HG02642 (cell line): Measurements from ENCODE around the gene CD300LD.
"Not testable (repeated sequence)": the region's sequence is repeated elsewhere in the genome, so short reads cannot be mapped to it uniquely, and the experiment has no call there.

Experiments used
- ATAC-seq: cut with Tn5 transposase; IDR thresholded peaks from one replicate; pipeline ENCODE4 v1.9.1; 2021; ENCODE audit warnings: mild to moderate bottlenecking; ENCODE audit not compliant: unreplicated experiment, poor library complexity

The CD300LD gene

GRCh38 chr17:74592087-74592990, at the start of gene CD300LD:
Gene CD300LD (minus strand): TSS chr17:74592283. CDS start chr17:74592202, 81 bp downstream.
- no peak for ATAC-seq

GRCh38 chr17:74641224-74641957, 49.3 kb upstream of the CD300LD start:
- ATAC-seq = no peak

GRCh38 chr17:74639704-74640151, 47.6 kb upstream of the CD300LD start:
- no peak for ATAC-seq

GRCh38 chr17:74637926-74638325, 45.8 kb upstream of the CD300LD start:
- ATAC-seq = no peak

- no peak for ATAC-seq
Measured at GRCh38 chr17:74637265-74637664, 45.2 kb upstream of the CD300LD start.

- ATAC-seq = not testable (repeated sequence)
Measured at GRCh38 chr17:74636541-74637085, 44.5 kb upstream of the CD300LD start.

- no peak for ATAC-seq
Measured at GRCh38 chr17:74635418-74635817, 43.3 kb upstream of the CD300LD start.

- no peak for ATAC-seq
Measured at GRCh38 chr17:74633326-74633725, 41.2 kb upstream of the CD300LD start.

- ATAC-seq = no peak
Measured at GRCh38 chr17:74632617-74633016, 40.5 kb upstream of the CD300LD start.

GRCh38 chr17:74631468-74632450, 39.7 kb upstream of the CD300LD start:
- ATAC-seq = no peak

GRCh38 chr17:74630251-74630650, 38.2 kb upstream of the CD300LD start:
- not testable (repeated sequence) for ATAC-seq

- no peak for ATAC-seq
Measured at GRCh38 chr17:74625661-74626060, 33.6 kb upstream of the CD300LD start.

- no peak for ATAC-seq
Measured at GRCh38 chr17:74624131-74624530, 32.0 kb upstream of the CD300LD start.

GRCh38 chr17:74623693-74624093, 31.6 kb upstream of the CD300LD start, which contains the start of gene CD300E:
Gene CD300E (minus strand): TSS chr17:74623738. CDS start chr17:74623621, 117 bp downstream.
- no peak for ATAC-seq

GRCh38 chr17:74619077-74619673, 27.1 kb upstream of the CD300LD start:
- ATAC-seq = no peak

GRCh38 chr17:74618451-74618850, 26.4 kb upstream of the CD300LD start:
- ATAC-seq = no peak

GRCh38 chr17:74616696-74617095, 24.6 kb upstream of the CD300LD start:
- ATAC-seq = no peak

- ATAC-seq = no peak
Measured at GRCh38 chr17:74612046-74612445, 20.0 kb upstream of the CD300LD start.

- ATAC-seq = no peak
Measured at GRCh38 chr17:74610108-74610507, 18.0 kb upstream of the CD300LD start.
